ENCODE results near the gene PCBP3. TPM values are rescaled to one million over a fixed set of nuclear protein-coding genes. Genes with fewer than 3 reads are reported as not detected.

PCBP3 gene
- polyA plus RNA-seq, 1 donor (not counting 4 experiments of a cell fraction or from before 2014, with no cell fraction given) = 0.25 TPM

- Histone ChIP-seq H3K4me1 (ENCODE audit: control insufficient read depth, extremely low read depth, insufficient read depth, low read length) (peaks cover 32% of the 10 kb centered on the region), H3K9me1 (ENCODE audit: control insufficient read depth, extremely low read depth, insufficient read depth, low read length) (no peaks in the 10 kb centered on the region), H3K27me3 (ENCODE audit: control insufficient read depth, extremely low read depth, insufficient read depth, low read length) (peaks cover 5% of the 10 kb centered on the region), H3K27ac (ENCODE audit: control insufficient read depth, insufficient read depth, low read length) (no peak overlapping the region), H4K20me1 (ENCODE audit: control insufficient read depth, extremely low read depth, insufficient read depth, low read length) (no peaks in the 10 kb centered on the region), H3K4me3 (ENCODE audit: control insufficient read depth in 2 of 3, extremely low read depth in 1 of 3, insufficient read depth in 2 of 3, low read depth in 1 of 3, low read length in 3 of 3) (no peak overlapping the region), H3K4me2 (ENCODE audit: control insufficient read depth, extremely low read depth, insufficient read depth, low read depth, low read length) (no peak overlapping the region), H3K9ac (ENCODE audit: control insufficient read depth, extremely low read depth, insufficient read depth, low read length) (no peak overlapping the region), H3K9me3 (ENCODE audit: control insufficient read depth, low read depth, low read length) (no peaks in the 10 kb centered on the region), H2AFZ (ENCODE audit: control insufficient read depth, low read length) (no peak overlapping the region), H3K79me2 (ENCODE audit: control insufficient read depth, insufficient read depth, low read length) (no peaks in the 10 kb centered on the region), H3K36me3 (ENCODE audit: control insufficient read depth in 2 of 2, extremely low read depth in 1 of 2, insufficient read depth in 2 of 2, low read length in 2 of 2) (no peaks in the 10 kb centered on the region)
- no peak for DNase-seq (ENCODE audit: low read depth, low spot score)
- TF ChIP-seq, protein P1, sequence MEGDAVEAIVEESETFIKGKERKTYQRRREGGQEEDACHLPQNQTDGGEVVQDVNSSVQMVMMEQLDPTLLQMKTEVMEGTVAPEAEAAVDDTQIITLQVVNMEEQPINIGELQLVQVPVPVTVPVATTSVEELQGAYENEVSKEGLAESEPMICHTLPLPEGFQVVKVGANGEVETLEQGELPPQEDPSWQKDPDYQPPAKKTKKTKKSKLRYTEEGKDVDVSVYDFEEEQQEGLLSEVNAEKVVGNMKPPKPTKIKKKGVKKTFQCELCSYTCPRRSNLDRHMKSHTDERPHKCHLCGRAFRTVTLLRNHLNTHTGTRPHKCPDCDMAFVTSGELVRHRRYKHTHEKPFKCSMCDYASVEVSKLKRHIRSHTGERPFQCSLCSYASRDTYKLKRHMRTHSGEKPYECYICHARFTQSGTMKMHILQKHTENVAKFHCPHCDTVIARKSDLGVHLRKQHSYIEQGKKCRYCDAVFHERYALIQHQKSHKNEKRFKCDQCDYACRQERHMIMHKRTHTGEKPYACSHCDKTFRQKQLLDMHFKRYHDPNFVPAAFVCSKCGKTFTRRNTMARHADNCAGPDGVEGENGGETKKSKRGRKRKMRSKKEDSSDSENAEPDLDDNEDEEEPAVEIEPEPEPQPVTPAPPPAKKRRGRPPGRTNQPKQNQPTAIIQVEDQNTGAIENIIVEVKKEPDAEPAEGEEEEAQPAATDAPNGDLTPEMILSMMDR (optimal IDR thresholded peaks at IDR 0.05 in 1 of 3, IDR thresholded peaks at IDR 0.05 in 1 of 3, conservative IDR thresholded peaks at IDR 0.05 in 1 of 3; ENCODE audit: extremely low read depth in 1 of 3, insufficient read depth in 2 of 3, low read length in 3 of 3) = no peak
- TF ChIP-seq EZH2 (IDR thresholded peaks at IDR 0.05; ENCODE audit: low read length) = no peak
- FAIRE-seq = no peak
- dilution Hi-C loops (cut with MboI; ENCODE audit: extremely low pct_ligation_motif_present, low sequenced_read_pairs) = no loop called here
Observed at GRCh38 chr21:45873418-45873817, 229.9 kb downstream of the PCBP3 start.

GRCh38 chr21:45873866-45874265 is 230.3 kb downstream of the PCBP3 start:
- Histone ChIP-seq H3K4me3 (ENCODE audit: control insufficient read depth in 2 of 3, extremely low read depth in 1 of 3, insufficient read depth in 2 of 3, low read depth in 1 of 3, low read length in 3 of 3) (no peak overlapping the region), H3K9me1 (ENCODE audit: control insufficient read depth, extremely low read depth, insufficient read depth, low read length) (no peaks in the 10 kb centered on the region), H3K27me3 (ENCODE audit: control insufficient read depth, extremely low read depth, insufficient read depth, low read length) (peaks cover 5% of the 10 kb centered on the region), H3K27ac (ENCODE audit: control insufficient read depth, insufficient read depth, low read length) (no peak overlapping the region), H3K4me2 (ENCODE audit: control insufficient read depth, extremely low read depth, insufficient read depth, low read depth, low read length) (no peak overlapping the region), H3K36me3 (ENCODE audit: control insufficient read depth in 2 of 2, extremely low read depth in 1 of 2, insufficient read depth in 2 of 2, low read length in 2 of 2) (no peaks in the 10 kb centered on the region), H2AFZ (ENCODE audit: control insufficient read depth, low read length) (no peak overlapping the region), H3K9ac (ENCODE audit: control insufficient read depth, extremely low read depth, insufficient read depth, low read length) (no peak overlapping the region), H4K20me1 (ENCODE audit: control insufficient read depth, extremely low read depth, insufficient read depth, low read length) (no peaks in the 10 kb centered on the region), H3K4me1 (ENCODE audit: control insufficient read depth, extremely low read depth, insufficient read depth, low read length) (peaks cover 32% of the 10 kb centered on the region), H3K79me2 (ENCODE audit: control insufficient read depth, insufficient read depth, low read length) (no peaks in the 10 kb centered on the region), H3K9me3 (ENCODE audit: control insufficient read depth, low read depth, low read length) (no peaks in the 10 kb centered on the region)
- no peak for FAIRE-seq
- dilution Hi-C loops (cut with MboI; ENCODE audit: extremely low pct_ligation_motif_present, low sequenced_read_pairs) = no loop called here
- no peak for DNase-seq (ENCODE audit: low read depth, low spot score)
- TF ChIP-seq EZH2 (IDR thresholded peaks at IDR 0.05; ENCODE audit: low read length) = no peak
- TF ChIP-seq, protein P1 (optimal IDR thresholded peaks at IDR 0.05 in 1 of 3, IDR thresholded peaks at IDR 0.05 in 1 of 3, conservative IDR thresholded peaks at IDR 0.05 in 1 of 3; ENCODE audit: extremely low read depth in 1 of 3, insufficient read depth in 2 of 3, low read length in 3 of 3) = no peak
